Effector CD4-positive, alpha-beta T cell (primary cell): ENCODE data around the gene SETD1A.

Experiments
- DNase-seq: peaks from one replicate; pipeline ENCODE4 v3.0.0-alpha.2; 2020

The SETD1A gene

DNA sequence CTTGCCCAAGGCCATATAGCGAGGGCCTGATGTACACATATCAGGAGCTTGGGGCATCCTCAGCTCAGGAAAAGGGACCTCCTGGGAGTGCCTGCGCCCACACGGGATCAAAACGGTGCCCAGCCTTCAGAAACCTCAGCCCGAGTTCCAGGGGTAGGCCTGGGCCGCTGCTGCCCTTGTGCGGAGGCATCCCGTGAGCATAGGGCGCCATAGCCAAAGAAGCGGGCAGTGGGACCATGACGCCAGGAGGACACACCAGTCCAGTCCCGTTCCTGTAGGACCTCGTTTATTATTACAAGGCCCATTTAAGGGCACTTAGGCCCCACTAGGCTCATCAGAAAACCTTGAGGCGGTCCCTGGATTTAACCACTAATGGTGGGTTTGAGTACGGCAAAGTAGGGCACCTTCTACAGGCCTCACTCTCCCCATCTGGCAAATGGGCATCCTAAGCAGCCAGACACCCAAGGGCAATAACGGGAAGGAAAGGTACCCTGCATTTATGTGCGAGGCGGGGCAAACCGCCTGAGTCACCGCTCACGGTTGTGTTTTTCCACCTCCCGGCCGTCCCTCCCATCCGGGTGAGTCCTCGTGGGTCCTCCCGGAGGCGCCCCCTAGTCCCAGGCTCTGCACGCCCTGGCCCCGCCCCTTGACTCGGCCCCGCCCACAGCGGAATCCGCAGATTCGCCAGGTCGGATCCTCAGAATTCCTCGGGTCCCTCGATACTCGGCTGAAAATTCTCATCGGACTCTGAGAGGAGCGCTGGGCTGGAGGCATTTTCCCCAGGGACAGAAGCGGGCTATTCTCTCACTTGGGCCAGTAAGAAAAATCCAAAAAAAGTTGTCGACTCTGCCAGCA lies 726 bp upstream of the SETD1A start:
- DNase-seq, result peak; percentile 82

DNA sequence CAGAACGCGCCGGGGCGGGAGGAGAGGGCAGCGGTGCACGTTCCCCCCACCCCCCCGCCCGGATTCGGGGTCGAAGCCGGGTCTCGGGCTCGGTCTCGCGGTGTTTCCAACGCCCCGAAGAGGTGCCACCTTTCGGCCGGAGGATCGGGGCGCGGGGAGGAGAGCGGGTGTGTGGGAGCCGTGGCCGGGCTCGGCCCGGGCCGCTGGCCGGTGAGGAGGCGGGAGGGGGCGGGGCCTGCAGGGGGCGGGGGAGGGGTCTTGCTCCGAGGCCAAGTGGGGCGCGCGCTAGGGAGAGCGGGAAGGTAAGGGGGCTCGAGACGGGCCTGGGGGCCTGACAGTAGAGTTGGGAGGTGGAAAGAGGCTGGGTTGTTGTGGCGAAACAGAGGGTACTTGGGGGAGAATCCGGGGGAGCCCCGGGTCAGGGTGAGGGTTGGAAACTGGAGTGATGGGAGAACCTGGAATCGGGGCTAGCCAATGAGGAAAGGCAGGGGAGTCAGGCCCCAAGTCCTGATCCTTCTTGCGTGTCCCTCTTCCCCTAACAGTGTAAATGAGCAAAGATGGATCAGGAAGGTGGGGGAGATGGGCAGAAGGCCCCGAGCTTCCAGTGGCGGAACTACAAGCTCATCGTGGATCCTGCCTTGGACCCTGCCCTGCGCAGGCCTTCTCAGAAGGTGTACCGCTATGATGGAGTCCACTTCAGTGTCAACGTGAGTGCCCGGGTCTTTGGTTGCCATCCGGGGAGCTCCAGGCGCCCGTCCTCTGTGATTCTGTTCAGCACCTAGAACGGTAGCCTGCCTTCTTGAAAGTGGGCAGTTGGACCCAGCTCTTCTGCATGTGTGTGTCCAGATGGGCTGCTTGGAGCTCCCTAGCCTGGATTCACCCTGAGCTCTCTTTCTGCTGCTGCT lies 873 bp downstream of the SETD1A start:
- DNase-seq, result peak; percentile 65

DNA sequence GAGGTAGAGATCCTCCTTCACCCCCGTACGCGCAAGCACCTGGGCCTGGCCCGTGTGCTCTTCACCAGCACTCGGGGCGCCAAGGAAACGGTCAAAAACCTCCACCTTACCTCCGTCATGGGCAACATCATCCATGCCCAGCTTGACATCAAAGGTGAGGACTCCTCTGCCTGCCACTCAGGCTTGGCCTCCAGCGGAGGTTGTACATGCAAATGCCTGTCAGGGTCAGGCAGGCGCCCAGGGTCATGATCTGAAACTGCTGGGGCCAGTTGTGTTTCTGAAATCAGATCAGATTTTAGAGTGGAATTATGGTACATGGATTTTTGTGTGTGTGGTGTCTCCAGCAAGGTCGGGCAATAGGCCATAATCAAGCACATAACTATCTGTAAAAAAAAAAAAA lies 3.8 kb downstream of the SETD1A start:
- DNase-seq, result no peak

DNA sequence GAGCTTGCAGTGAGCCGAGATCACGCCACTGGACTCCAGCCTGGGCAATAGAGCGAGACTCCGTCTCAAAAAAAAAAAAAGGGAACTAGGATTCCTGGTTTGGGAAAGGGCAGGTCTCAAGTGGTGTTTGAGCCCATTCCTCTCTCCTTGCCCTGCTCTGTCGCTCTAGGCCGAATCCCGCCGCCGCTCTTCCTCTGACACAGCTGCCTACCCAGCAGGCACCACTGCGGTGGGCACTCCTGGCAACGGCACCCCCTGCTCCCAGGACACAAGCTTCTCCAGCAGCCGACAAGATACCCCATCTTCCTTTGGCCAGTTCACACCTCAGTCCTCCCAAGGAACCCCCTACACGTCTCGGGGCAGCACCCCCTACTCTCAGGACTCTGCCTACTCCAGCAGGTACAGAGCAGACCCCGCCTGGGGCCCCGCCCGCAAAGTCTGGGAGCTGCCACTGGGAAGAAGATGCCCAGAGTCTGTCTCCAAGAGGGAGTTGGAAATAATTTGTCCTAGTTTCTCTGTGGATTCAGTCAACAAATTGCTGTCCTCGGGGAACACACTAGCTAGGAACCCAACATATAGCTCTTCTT lies 6.5 kb downstream of the SETD1A start:
- DNase-seq, result no peak

DNA sequence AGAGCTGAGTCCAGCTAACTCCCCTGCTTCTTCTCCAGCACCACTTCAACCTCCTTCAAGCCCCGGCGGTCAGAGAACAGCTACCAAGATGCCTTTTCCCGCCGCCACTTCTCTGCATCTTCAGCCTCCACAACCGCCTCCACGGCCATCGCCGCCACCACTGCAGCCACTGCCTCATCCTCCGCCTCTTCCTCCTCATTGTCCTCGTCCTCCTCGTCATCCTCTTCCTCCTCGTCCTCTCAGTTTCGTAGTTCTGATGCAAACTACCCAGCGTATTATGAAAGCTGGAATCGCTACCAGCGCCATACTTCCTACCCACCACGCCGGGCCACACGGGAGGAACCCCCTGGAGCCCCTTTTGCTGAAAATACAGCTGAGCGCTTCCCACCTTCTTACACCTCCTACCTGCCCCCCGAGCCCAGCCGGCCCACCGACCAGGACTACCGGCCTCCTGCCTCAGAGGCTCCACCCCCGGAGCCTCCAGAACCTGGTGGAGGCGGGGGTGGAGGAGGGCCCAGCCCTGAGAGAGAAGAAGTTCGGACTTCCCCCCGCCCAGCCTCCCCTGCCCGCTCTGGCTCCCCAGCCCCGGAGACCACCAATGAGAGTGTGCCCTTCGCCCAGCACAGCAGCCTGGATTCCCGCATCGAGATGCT lies 7.1 kb downstream of the SETD1A start:
- no peak for DNase-seq

DNA sequence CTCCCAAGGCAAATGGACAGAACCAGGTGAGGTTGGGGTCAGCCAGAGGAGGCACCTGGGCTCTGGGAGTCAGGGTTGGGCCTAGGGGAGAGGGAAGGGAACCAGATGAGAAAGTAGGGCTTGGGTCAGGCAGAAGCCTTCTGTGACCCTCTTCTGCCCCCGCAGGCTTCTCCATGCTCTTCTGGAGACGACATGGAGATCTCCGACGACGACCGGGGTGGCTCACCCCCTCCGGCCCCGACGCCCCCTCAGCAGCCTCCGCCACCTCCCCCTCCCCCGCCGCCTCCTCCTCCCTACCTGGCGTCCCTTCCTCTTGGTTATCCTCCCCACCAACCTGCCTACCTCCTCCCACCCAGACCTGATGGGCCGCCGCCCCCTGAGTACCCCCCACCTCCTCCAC lies 7.9 kb downstream of the SETD1A start:
- DNase-seq, result no peak

DNA sequence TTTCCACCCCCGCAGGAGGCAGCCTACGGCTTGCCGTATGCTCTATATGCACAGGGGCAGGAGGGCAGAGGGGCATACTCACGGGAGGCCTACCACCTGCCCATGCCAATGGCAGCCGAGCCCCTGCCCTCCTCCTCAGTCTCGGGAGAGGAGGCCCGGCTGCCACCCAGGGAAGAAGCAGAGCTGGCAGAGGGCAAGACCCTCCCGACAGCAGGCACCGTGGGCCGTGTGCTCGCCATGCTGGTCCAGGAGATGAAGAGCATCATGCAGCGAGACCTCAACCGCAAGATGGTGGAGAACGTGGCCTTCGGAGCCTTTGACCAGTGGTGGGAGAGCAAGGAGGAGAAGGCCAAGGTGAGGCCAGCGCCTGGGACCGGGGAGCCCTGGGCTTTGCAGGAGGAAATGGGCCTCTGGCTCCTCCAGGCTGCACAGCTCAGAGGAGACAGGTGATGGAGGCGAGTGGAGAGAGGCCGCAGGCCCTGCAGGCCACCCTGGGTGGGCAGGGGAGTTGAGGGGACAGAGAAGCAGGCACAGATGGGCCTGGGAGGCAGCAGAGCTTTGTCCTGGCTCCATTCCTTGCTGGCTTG lies 8.6 kb downstream of the SETD1A start:
- no peak for DNase-seq

DNA sequence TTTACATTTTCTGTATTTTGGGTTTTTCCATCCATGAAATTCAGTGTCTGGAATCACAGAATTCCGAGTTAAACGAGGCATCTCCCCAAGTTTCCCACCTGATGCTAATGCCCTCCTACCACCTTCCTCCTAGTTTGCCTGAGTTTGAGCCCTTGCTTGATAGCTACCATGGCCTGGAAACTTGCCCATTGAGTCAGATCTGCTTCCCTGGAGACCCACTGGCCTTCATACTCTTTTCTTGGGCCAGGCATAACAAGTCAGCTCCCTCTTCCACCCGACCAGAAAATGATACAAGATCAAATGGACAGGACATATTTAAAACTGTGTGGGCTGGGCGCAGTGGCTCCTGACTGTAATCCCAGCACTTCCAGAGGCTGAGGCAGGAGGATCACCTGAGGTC lies 10.2 kb downstream of the SETD1A start:
- DNase-seq, result no peak

DNA sequence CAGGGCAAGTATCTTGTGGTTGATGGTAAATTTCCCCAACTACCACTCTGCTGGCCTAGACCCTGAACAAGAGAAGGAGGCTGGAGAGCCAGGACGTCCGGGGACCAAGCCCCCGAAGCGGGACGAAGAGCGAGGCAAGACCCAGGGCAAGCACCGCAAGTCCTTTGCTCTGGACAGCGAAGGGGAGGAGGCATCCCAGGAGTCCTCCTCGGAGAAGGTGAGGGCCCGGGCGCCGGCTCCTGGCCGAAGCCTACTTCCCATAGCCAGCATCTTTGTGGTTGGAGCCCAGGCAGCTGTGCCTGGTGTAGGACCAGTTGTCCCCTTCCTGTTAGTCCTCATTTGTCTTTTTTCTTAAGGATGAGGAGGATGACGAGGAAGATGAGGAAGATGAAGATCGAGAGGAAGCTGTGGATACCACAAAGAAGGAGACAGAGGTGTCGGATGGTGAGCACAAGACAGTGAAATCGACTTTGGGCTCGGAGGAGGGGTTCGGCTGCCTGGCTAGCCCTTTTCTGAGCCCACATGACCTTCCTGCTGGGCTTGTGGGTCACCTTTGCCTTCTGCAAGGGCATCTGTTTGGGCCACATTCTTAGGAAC lies 11.8 kb downstream of the SETD1A start:
- DNase-seq, result no peak

DNA sequence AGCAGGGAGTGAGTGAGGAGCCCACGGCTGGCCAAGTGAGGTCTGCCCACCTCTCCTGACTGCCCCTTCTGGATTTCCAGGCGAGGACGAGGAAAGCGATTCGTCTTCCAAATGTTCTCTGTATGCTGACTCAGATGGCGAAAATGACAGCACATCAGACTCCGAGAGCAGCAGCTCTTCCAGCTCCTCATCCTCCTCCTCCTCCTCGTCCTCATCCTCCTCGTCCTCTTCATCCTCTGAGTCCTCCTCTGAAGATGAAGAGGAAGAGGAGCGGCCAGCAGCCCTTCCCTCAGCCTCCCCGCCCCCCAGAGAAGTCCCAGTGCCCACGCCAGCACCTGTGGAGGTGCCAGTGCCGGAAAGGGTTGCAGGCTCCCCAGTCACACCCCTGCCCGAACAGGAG lies 13.7 kb downstream of the SETD1A start:
- no peak for DNase-seq

DNA sequence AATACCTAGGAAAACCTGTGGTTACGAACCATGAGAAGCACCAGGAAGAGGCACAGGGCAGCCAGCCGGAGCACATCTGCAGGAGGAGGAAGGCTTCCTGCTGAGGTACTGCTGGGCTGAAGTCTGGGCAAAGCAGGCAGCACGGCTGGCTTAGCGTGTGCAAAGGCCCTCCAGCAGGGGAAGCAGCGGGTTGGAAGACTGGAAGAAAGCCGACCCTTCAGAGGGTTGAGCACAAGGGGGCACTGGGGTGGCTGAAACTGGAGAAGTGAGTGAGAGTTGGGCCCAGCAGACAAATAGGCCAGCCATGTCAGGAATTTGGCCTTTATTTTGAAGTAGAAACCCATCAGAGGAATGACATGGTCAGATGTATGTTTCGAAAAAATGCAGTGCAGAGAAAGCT lies 15.3 kb downstream of the SETD1A start:
- no peak for DNase-seq

DNA sequence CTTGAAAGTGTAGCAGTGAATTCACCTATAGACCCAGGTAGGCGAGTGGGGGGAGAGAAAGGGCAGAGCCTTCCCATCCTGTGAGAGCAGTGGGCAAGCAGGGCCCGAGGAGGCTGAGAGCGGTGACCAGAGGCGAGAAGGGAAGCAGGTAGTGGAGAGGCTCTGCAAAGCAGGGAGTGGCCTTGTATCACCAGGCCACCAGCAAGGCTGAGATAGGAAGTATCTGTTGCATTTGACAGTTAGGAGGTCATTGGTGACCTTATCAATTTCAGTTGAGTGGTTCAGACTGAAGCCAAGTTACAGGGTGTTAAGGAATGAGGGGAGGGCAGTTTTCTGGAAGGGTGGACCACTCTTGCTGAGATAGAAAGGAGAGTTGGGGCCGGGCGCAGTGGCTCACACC lies 16.8 kb downstream of the SETD1A start:
- no peak for DNase-seq

DNA sequence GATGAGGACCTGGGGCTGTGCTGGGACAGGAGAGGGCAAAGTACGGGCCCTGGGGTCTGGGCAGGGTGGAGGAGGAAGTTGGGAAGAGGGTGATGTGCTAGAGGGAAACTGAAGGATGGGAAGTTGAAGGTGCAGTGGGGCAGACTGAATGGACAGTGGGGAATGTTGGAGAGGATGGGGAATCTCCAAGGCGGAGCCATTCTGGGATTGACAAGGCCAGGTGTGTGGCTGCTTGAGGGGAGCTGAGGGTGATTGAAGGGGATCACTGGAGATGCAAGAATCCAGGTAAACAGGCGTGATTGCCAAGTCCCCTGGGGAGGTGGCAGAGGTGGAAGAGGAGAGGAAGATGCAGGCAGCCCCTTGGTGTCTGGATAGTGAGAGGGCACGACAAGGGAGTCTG lies 18.9 kb downstream of the SETD1A start:
- DNase-seq, result no peak

DNA sequence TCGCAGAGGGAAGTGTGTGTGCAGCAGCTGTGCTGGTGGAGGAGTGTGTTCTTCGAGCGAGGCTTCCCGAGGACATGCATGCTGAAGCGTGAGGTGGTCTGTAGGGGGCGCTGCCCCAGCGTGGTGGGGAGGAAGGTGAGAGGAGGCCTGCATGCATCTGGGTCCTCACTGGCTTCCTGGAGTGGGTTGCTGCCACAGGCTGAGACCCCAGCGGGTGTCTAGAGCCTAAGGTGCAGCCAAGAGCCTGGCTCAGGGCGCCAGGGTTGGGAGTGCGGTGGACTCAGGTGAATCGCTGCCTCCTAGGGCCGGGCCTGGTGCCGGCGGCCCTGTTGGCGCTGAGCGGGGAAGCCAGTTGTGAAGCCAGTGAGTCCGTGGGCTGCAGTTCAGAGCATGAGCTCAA lies 19.9 kb downstream of the SETD1A start:
- DNase-seq, result no peak

DNA sequence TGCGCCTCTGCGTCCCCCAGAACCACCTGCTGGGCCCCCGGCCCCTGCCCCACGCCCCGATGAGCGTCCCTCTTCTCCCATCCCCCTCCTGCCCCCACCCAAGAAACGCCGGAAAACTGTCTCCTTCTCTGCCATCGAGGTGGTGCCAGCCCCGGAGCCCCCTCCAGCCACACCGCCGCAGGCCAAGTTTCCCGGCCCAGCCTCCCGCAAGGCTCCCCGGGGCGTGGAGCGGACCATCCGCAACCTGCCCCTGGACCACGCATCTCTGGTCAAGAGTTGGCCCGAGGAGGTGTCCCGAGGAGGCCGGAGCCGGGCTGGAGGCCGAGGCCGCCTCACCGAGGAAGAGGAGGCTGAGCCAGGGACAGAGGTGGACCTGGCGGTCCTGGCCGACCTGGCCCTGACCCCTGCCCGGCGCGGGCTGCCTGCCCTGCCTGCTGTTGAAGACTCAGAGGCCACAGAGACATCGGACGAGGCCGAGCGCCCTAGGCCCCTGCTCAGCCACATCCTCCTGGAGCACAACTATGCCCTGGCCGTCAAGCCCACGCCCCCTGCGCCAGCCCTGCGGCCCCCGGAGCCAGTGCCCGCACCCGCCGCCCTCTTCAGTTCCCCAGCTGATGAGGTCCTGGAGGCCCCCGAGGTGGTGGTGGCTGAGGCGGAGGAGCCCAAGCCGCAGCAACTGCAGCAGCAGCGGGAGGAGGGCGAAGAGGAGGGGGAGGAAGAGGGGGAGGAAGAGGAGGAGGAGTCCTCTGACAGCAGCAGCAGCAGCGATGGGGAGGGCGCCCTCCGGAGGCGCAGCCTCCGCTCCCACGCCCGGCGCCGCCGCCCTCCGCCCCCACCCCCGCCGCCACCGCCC lies 21.8 kb downstream of the SETD1A start:
- no peak for DNase-seq

DNA sequence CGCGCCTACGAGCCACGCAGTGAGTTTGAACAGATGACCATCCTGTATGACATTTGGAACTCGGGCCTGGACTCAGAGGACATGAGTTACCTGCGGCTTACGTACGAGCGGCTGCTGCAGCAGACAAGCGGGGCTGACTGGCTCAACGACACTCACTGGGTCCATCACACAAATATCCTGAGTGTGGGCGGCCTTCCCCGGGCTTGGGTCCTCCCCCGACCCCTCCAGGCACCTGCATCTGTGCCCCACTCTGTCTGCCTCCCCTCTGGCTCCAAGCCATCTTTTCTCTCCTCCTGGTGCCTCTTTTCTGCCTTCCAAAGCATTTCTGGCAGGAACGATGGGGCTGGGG lies 22.4 kb downstream of the SETD1A start:
- DNase-seq, result no peak

DNA sequence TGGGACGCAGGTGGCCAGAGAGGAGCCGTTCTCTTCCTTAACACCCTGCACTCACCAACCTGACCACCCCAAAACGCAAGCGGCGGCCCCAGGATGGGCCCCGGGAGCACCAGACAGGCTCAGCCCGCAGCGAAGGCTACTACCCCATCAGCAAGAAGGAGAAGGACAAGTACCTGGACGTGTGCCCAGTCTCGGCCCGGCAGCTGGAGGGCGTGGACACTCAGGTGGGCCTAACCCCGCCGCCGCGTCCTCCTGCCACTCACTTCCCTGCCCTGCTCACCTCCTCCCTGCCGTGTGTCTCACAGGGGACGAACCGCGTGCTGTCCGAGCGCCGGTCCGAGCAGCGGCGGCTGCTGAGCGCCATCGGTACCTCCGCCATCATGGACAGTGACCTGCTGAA lies 22.9 kb downstream of the SETD1A start:
- DNase-seq, result no peak

DNA sequence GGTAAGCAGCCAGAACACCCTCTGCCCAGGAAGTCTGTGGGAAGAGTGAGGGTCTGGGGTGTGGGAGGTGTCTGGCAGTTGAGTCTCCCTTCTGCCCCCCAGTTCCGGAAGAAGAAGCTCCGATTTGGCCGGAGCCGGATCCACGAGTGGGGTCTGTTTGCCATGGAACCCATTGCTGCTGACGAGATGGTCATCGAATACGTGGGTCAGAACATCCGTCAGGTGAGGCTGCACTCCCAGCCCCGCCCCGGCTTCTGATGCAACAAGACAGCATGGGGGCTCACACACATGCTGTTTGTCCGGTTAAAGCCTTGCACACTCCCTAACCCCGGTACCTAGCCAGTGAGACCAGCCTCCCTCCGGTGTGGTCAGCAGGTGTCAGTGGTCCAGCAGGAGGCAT lies 23.4 kb downstream of the SETD1A start:
- DNase-seq, result no peak

DNA sequence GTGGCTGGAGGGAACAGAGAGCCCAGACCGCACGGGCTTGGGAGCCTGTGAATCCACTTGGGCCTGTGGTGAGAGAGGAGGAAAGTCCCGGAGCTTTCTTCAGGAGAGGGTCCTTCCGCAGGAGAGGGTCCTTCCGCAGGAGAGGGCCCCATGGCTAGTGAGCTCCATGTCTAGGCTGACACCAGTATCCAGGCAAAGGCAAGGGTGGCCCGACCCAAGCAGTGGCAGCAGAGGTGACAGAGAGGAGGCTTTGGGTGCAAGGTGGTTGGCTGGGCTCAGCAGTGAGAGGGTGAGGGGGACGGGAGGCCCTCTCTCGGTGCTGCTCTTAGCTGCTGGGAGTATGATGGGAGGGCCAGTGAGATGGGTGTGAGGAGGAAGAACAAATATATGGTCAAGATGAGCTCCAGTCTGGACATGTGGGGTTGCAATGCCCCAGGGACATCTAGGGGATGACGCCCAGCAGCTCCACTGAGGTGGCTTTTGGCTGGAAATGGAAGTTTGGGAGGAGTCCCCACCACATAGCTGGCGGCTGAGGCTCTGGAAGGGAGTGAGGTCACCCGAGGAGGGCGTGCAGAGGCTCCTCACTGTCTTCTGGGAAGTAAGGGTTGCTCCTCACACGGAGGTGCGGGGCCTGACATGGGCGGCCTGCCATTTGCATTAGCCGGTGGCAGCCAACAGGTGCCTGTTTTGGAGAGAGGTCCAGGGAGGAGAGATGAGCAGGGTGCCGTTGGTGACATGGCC lies 25.2 kb downstream of the SETD1A start:
- no peak for DNase-seq

DNA sequence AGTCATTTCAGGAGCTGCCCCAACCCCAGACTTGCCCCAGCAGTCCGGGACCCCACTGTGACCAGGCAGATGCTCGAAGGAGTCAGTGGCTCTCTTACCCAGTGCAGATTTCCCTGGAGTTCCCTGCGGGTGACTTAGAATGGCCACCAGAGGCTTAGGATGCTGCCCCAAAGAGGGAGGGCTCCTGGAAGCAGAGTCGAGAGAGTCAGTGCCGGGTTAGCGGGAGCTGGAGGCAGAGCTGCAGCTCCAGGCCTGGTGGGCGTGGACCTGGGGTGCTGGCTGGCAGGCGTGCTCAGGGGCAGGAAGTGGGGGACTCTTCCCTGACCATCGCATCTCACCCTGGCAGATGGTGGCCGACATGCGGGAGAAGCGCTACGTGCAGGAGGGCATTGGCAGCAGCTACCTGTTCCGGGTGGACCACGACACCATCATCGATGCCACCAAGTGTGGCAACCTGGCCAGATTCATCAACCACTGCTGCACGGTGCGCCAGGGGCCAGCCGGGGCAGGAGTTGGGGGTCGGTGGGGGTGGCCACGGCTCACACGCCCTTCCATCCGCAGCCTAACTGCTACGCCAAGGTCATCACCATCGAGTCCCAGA lies 25.8 kb downstream of the SETD1A start:
- DNase-seq, result no peak
